Activated CD8-positive, alpha-beta memory T cell treated with anti-CD3 and anti-CD28 coated beads, Interleukin-2, amount 50 U/mL, for 4 hours (primary cell): ENCODE results near the gene HDAC7.

ENCODE experiments used
- DNase-seq: peaks from one replicate; pipeline ENCODE4 v3.0.0-alpha.2; 2020

HDAC7 gene

GRCh38 chr12:47776471-47777143 is 43.1 kb downstream of the HDAC7 start:
- no peak for DNase-seq

GRCh38 chr12:47775100-47775911 is 44.4 kb downstream of the HDAC7 start:
- DNase-seq, result no peak

DNA sequence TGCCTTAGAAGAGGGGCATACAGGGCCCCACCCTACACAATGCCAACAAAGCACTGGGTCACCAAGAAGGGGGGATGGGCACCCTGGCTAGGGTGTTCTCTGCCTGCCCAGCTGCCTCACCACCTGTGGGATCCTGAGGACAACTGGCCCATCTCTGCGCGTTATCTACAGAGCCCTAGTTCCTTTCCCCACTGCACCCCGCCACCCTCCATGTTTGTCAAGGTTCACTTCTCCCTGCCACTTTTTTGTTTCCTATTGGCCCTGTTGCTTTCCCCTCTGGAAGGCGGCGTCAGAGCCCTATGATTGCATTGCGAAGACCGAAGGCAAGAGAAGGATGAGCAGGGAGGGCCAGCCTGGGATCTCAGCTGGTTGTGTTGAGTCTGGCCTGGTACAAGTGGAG is 45.0 kb downstream of the HDAC7 start:
- DNase-seq, result no peak

- DNase-seq, result no peak
Observed at GRCh38 chr12:47773858-47774580, 45.7 kb downstream of the HDAC7 start.

DNA sequence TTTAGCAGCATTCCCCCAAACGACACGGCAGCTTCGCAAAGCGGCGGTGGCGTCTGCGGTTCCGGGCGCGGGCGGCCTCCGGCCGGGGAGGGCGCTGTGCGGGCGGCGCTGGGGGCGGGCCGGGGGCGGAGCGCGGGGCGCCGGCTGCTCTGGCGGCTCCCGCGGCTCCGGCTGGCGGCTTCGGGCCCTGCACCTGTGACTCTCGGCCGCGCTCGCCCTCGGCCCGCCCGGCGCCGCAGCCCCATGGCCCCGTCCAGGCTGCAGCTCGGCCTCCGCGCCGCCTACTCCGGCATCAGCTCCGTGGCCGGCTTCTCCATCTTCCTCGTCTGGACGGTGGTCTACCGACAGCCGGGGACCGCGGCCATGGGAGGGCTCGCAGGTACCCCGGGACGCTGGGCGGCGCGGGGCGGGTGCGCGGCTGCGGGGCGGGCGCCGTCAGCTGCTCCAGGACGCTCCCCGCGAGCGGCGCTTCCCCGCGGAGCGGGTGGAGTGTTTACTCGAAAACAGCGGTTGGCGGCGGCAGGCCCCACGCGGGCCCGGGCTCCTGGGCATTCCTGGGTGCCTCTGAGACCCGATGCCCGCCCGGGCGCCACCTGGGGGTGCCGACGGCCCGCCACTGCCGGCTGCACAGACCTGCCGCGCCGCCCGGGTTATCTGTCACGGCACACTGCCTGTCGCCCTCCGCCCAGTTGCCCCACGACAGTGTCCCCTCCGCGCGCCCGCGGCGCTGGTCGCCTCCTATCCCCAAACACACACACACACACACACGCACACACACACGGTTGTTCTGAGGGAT is 46.4 kb downstream of the HDAC7 start, which contains the start of gene SLC48A1:
TSS of gene SLC48A1 (plus strand) at position 177 of the 796 bp plus-strand sequence. CDS start at position 244, 67 bp downstream.
- DNase-seq, result peak; percentile 75

GRCh38 chr12:47772738-47773061 is 47.0 kb downstream of the HDAC7 start:
- DNase-seq, result no peak

GRCh38 chr12:47772094-47772660 is 47.5 kb downstream of the HDAC7 start:
- DNase-seq, result no peak

GRCh38 chr12:47771304-47771703 is 48.4 kb downstream of the HDAC7 start:
- no peak for DNase-seq

DNA sequence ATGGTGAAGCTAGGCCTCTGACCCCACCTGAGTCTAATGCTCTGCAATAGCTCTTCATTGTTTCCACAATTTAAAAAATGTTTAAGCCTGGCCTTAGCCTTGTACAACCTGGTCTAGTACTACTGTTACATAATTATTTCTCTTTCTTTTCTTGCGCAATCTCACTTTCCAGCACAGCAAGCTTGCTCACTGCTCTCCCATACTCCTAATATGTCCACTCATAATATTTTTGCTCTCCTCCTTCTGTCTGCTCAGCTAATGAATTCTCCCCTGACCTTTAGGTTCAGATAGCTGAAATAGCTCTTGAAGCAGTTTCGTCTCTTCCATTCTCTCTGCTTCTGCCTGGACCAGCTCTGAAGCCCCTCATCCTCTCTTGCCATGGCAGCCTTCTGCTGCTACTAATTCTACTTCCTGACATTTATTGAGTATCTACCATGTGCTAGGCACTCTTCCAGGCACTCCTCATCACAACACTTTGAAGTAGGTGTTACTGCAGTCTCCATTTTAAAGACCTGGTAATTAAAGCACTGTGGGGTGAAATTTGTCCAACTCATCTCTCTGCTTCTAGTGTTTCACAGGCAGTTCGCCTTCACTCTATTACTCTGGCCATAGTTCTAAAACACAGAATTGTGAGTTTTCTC is 49.5 kb downstream of the HDAC7 start:
- DNase-seq, result no peak

- no peak for DNase-seq
Observed at GRCh38 chr12:47769234-47770085, 50.2 kb downstream of the HDAC7 start.

DNA sequence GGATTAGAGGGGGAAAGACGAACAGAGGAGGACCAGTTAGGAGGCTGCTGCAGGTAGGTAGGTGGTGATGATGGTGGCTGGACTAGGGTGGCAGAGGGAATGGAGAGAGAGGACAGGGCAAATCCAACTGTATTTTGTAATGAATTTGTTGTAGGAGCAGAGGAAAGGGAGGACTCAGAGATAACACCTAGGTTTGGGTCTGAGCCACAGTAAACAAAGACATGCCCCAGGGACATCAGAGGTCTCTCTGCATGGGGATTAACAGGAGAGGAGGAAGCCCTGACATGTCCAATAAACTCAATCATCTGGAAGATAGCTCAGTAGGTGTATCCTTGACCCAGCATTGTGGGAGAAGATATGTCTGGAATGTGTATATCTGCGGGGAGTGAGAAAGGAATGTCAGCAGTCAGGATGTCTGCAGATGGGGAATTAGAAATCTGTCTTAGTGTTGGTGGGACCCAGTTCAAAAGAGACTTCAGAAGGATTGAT is 51.3 kb downstream of the HDAC7 start:
- no peak for DNase-seq

DNA sequence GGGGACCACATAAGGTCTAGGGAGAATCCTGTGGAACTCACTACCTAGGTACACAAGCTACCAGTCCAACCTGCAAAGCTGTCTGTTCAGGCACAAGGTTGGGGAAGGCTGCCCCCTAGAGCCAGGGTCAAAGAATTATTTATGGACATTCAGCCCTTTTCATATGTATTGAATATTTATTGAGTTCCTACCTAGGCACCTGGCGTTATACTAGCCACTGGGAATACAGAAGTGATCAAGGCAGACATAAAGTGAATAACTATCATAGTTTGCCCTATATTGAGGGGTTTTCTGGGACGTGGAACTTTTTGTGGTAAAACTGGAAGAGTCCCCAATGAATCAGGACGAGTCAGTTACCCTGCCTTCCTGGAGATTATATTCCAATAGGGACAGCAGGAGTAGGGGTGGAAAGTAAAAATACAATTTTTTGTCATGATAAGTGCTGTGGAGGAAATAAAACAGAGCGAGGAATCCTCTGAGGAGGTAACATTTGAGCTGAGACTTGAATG is 52.4 kb downstream of the HDAC7 start:
- DNase-seq, result peak; percentile 74

DNA sequence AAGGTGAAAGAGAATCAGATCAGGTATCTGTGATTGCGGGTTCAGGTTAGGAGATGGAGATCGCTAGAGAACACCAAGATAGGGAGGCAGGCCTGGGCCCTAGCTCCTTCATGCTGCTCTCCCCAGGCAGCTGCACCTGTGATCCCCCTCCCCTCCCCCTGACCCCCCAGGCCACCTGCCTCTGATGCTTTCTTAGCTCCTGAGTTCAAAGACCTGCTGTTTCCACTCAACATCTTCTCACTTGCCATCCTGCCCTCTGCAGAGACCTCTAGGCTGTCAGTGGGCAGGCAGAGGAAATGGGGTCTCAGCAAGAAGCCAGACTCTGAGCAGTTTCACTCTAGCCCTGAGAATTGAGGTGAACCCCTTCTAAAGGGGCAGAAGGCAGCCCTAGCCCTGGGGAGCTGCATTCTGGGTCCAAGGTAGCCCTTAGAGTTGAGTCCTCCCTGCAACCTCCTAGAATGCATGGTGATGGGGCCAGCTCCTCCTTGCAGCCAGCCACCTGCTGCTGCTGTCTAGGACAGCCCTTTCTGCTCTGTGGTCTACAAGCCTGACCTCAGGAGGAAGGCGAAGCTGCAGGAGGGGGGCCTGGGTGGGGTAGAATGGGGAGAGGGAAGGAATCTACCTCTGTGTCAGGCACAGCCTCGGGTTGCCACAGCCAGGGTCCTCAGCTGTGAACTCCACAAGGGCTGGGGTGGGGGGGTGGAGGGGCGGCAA is 53.0 kb downstream of the HDAC7 start:
- DNase-seq, result no peak

GRCh38 chr12:47763481-47764346 is 56.0 kb downstream of the HDAC7 start:
- DNase-seq, result no peak

GRCh38 chr12:47762850-47763465 is 56.7 kb downstream of the HDAC7 start:
- DNase-seq, result no peak

DNA sequence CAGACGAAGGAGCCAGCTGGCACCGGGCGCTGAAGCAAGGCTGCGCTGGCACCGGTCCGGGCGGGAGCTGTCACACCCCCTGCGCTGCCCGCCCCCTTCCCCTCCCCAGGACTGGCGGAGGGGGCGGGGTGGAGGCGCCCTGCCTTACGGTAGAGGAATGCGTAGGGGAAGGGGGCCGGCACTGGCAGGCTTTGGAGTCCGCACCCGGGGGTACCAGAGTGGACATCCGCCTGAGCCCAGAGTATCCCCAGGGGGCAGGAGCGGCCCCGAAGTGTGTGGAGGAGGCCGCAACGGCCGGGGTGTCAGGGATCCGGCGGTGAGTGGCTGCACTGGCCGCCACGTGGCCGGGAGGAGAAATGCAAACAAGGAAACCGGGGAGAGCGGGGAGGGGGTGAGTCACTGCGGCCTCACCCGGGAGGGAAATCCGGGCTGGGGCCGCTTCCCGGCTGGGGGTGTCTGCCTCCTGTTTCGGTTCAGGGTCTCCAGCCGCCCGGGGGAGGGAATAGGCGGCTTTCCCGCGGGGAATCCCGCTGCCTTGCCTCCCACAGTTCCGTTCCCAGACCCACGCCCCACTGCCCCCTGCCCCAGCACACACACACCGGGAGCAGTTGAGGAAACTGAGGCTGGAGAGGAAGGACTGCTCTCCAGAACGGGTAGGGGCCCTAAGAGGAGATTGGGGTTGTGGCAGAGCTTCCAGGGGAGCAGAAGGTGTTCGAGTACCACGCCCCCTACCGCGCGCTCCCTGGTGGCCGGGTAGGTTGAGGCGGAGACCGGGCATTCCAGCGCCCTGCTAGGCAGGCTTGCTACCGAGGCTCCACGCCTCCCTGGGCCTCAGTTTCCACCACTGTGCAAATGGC is 60.6 kb downstream of the HDAC7 start, which contains the start of gene RAPGEF3:
TSS of gene RAPGEF3 (minus strand) at position 47 of the 857 bp plus-strand sequence. CDS start 324 bp downstream, outside the sequence.
- peak; percentile 74 for DNase-seq

GRCh38 chr12:47758584-47758833 is 61.2 kb downstream of the HDAC7 start:
- DNase-seq, result no peak
